IMR-90 (cell line): ENCODE data around the gene MTX3. TPM values are rescaled to one million over a fixed set of nuclear protein-coding genes. Genes with fewer than 3 reads are reported as not detected.

ENCODE experiments used
- ATAC-seq: fragments of 200-7000 bp; cut with Tn5 transposase; 2 replicates; pipeline ENCODE4 v1.9.1; 2020; ENCODE audit warnings: low read depth, mild to moderate bottlenecking, moderate library complexity
- BruUV-seq: library from RNA; stranded (reverse); fragments of 400-500 nt; replicated peaks from 2 replicates; lab custom pipeline; 2021; lab: Mats Ljungman, UMichigan
- CTCF ChIA-PET: fragments of 300-600 bp; formaldehyde crosslinking; extraction: SDS; loops from one replicate; lab custom pipeline; 2021; ENCODE audit warnings: antibody characterized with exemption; lab: Yijun Ruan, JAX
- POLR2A ChIA-PET: fragments of 300-600 bp; sonication (Branson Sonifier 250); formaldehyde crosslinking; loops from one replicate; lab custom pipeline; 2022; ENCODE audit warnings: antibody characterized with exemption; ENCODE audit not compliant: unreplicated experiment; lab: Charles Lee
- DNase-seq: peaks from one replicate; pipeline ENCODE4 v3.0.0; 2013
- H2AFZ ChIP-seq: replicated peaks from 2 replicates; pipeline ENCODE3; 2013; ENCODE audit warnings: low read length, mild to moderate bottlenecking; ENCODE audit not compliant: poor library complexity
- H2AK5ac ChIP-seq: 2 replicates; pipeline ENCODE4 v1.6.1; 2013; ENCODE audit warnings: low read depth, low read length, inconsistent platforms
- H2AK9ac ChIP-seq: replicated peaks from 2 replicates; pipeline ENCODE3; 2013; ENCODE audit warnings: mild to moderate bottlenecking, low read depth, low read length, moderate library complexity; ENCODE audit not compliant: poor library complexity
- H2BK120ac ChIP-seq: 2 replicates; pipeline ENCODE4 v1.6.1; 2013; ENCODE audit warnings: low read depth, low read length, inconsistent platforms
- H2BK15ac ChIP-seq: 3 replicates; pipeline ENCODE4 v1.6.1; 2013; ENCODE audit warnings: low read depth, low read length, inconsistent platforms
- H2BK20ac ChIP-seq: 2 replicates; pipeline ENCODE4 v1.6.1; 2013; ENCODE audit warnings: low read depth, mild to moderate bottlenecking, inconsistent platforms, low read length, moderate library complexity
- H2BK5ac ChIP-seq: 2 replicates; pipeline ENCODE4 v1.6.1; 2013; ENCODE audit warnings: mild to moderate bottlenecking, low read depth, low read length, inconsistent platforms; ENCODE audit not compliant: poor library complexity, severe bottlenecking
- H3K14ac ChIP-seq: replicated peaks from 2 replicates; pipeline ENCODE4 v1.6.1; 2013; ENCODE audit warnings: low read depth, low read length, inconsistent platforms
- H3K18ac ChIP-seq: 2 replicates; pipeline ENCODE4 v1.6.1; 2013; ENCODE audit warnings: low read depth, low read length, control low read depth
- H3K23ac ChIP-seq: 2 replicates; pipeline ENCODE4 v1.6.1; 2013; ENCODE audit warnings: low read depth, low read length, inconsistent platforms
- H3K27ac ChIP-seq: 2 replicates; pipeline ENCODE4 v1.5.1; 2013; ENCODE audit warnings: mild to moderate bottlenecking, control low read depth, low read length; ENCODE audit not compliant: insufficient read depth
- H3K27me3 ChIP-seq: 2 replicates; pipeline ENCODE4 v1.6.1; 2013; ENCODE audit warnings: low read length; ENCODE audit not compliant: control insufficient read depth, insufficient read depth
- H3K36me3 ChIP-seq: 2 replicates; pipeline ENCODE4 v1.6.1; 2013; ENCODE audit warnings: low read length, mixed read lengths; ENCODE audit not compliant: control insufficient read depth, insufficient read depth
- H3K4ac ChIP-seq: 2 replicates; pipeline ENCODE4 v1.6.1; 2013; ENCODE audit warnings: low read depth, low read length, inconsistent platforms
- H3K4me1 ChIP-seq: 2 replicates; pipeline ENCODE4 v1.6.1; 2013; ENCODE audit warnings: low read length, mixed read lengths; ENCODE audit not compliant: control insufficient read depth, insufficient read depth
- H3K4me2 ChIP-seq: 2 replicates; pipeline ENCODE4 v1.6.1; 2013; ENCODE audit warnings: low read depth, mild to moderate bottlenecking, control low read depth, low read length, moderate library complexity
- H3K4me3 ChIP-seq: 2 replicates; pipeline ENCODE4 v1.5.1; 2013; ENCODE audit warnings: low read depth, mild to moderate bottlenecking, control low read depth, low read length, moderate library complexity; ENCODE audit not compliant: insufficient read depth
- H3K56ac ChIP-seq: 2 replicates; pipeline ENCODE4 v1.6.1; 2013; ENCODE audit warnings: low read length, inconsistent platforms; ENCODE audit not compliant: insufficient read depth; ENCODE audit errors: extremely low read depth
- H3K79me1 ChIP-seq, 2 experiments: 2 replicates each; pipeline ENCODE4 v1.6.1; 2013; ENCODE audit warnings: low read length in 2 of 2, inconsistent platforms in 1 of 2, low read depth in 1 of 2
- H3K9ac ChIP-seq: 2 replicates; pipeline ENCODE4 v1.6.1; 2013; ENCODE audit warnings: low read depth, low read length, control low read depth
- H3K9me1 ChIP-seq: 2 replicates; pipeline ENCODE4 v1.6.1; 2013; ENCODE audit warnings: low read length, inconsistent platforms; ENCODE audit not compliant: insufficient read depth
- H3K9me3 ChIP-seq: 2 replicates; pipeline ENCODE4 v1.6.1; 2013; ENCODE audit warnings: low read length; ENCODE audit not compliant: control insufficient read depth, insufficient read depth
- H4K20me1 ChIP-seq: 2 replicates; pipeline ENCODE4 v1.6.1; 2013; ENCODE audit warnings: low read length, inconsistent platforms; ENCODE audit not compliant: insufficient read depth
- H4K5ac ChIP-seq: 2 replicates; pipeline ENCODE4 v1.6.1; 2013; ENCODE audit warnings: mild to moderate bottlenecking, low read depth, low read length, control low read depth
- H4K8ac ChIP-seq, 2 experiments: 2 replicates each; pipeline ENCODE4 v1.6.1; 2013; ENCODE audit warnings: low read depth in 2 of 2, low read length in 2 of 2, control low read depth in 1 of 2, inconsistent platforms in 1 of 2
- H4K91ac ChIP-seq: 2 replicates; pipeline ENCODE4 v1.6.1; 2013; ENCODE audit warnings: low read depth, low read length, inconsistent platforms; ENCODE audit not compliant: insufficient read depth
- BHLHE40 ChIP-seq: fragments of 150-350 bp; IDR thresholded peaks from 2 replicates; pipeline ENCODE4 v1.6.1; 2016; ENCODE audit warnings: mild to moderate bottlenecking, low read depth, low read length
- CEBPB ChIP-seq: IDR thresholded peaks from 2 replicates; pipeline ENCODE4 v1.6.1; 2012; ENCODE audit warnings: low read depth, low read length, improper control_type of control experiment
- CHD1 ChIP-seq: IDR thresholded peaks from 2 replicates; pipeline ENCODE4 v1.6.1; 2012; ENCODE audit warnings: low read depth, low read length, improper control_type of control experiment
- CTCF ChIP-seq: conservative IDR thresholded peaks from 2 replicates; pipeline ENCODE4 v1.5.1; 2012; ENCODE audit warnings: mild to moderate bottlenecking, low read depth, low read length, improper control_type of control experiment
- FOS ChIP-seq: fragments of 150-350 bp; IDR thresholded peaks from 2 replicates; pipeline ENCODE4 v1.6.1; 2016; ENCODE audit warnings: low read depth, low read length
- MAFK ChIP-seq: IDR thresholded peaks from 2 replicates; pipeline ENCODE4 v1.6.1; 2012; ENCODE audit warnings: low read depth, low read length, improper control_type of control experiment
- MAZ ChIP-seq: IDR thresholded peaks from 2 replicates; pipeline ENCODE4 v1.6.1; 2012; ENCODE audit warnings: low read depth, mild to moderate bottlenecking, low read length, improper control_type of control experiment, moderate library complexity, borderline replicate concordance
- MXI1 ChIP-seq: IDR thresholded peaks from 2 replicates; pipeline ENCODE4 v1.6.1; 2012; ENCODE audit warnings: low read depth, mild to moderate bottlenecking, low read length, moderate library complexity, borderline replicate concordance
- NFE2L2 ChIP-seq: fragments of 150-350 bp; IDR thresholded peaks from 2 replicates; pipeline ENCODE4 v1.6.1; 2016; ENCODE audit warnings: low read depth, mild to moderate bottlenecking, low read length
- POLR2A ChIP-seq: IDR thresholded peaks from 2 replicates; pipeline ENCODE4 v1.6.1; 2012; ENCODE audit warnings: mild to moderate bottlenecking, low read depth, low read length
- RAD21 ChIP-seq: IDR thresholded peaks from 2 replicates; pipeline ENCODE4 v1.6.1; 2012; ENCODE audit warnings: low read length, improper control_type of control experiment
- RCOR1 ChIP-seq: IDR thresholded peaks from 2 replicates; pipeline ENCODE4 v1.6.1; 2012; ENCODE audit warnings: mild to moderate bottlenecking, low read length, improper control_type of control experiment; ENCODE audit not compliant: insufficient replicate concordance
- RFX5 ChIP-seq: IDR thresholded peaks from 2 replicates; pipeline ENCODE4 v1.8.0; 2012; ENCODE audit warnings: low read depth, mild to moderate bottlenecking, low read length, moderate library complexity
- SMC3 ChIP-seq: fragments of 150-350 bp; IDR thresholded peaks from 2 replicates; pipeline ENCODE4 v1.6.1; 2016; ENCODE audit warnings: low read depth, mild to moderate bottlenecking, antibody characterized with exemption, low read length, moderate library complexity
- WGBS, 2 experiments: methylation state at CpG; one replicate each; pipeline versions ENCODE4 v1.1.5 to v1.1.7; 2013; ENCODE audit warnings: missing lambda C conversion rate in 2 of 2; ENCODE audit not compliant: insufficient read length in 1 of 2; ENCODE audit errors: extremely low coverage in 2 of 2; 5-methylcytosine and 5-hydroxymethylcytosine counted together
- dilution Hi-C: fragments of 300-500 bp; cut with HindIII; formaldehyde crosslinking; loops from one replicate; pipeline ENCODE4 v1.14.3; 2018; ENCODE audit warnings: low sequenced_read_pairs; ENCODE audit not compliant: unreplicated experiment
- in situ Hi-C: fragments of 300-500 bp; cut with MboI; formaldehyde crosslinking; loops from 3 replicates; pipeline ENCODE4 v1.14.3; 2019; ENCODE audit warnings: low sequenced_read_pairs, inconsistent platforms, mixed read lengths
- intact Hi-C: fragments of 100-400 bp; cut with micrococcal nuclease; formaldehyde crosslinking; loops from 2 replicates; pipeline ENCODE4 v1.10.0; 2022
- polyA plus RNA-seq, 3 experiments: library from polyadenylated mRNA; depleted of rRNA; stranded (reverse); fragments of >200 nt; gene quantifications; 2 replicates each; pipeline ENCODE4 v1.2.3, GENCODE V29; 2012; ENCODE audit warnings: low replicate concordance in 1 of 3
- total RNA-seq: library from RNA; depleted of rRNA; stranded (reverse); fragments of >200 nt; gene quantifications from 2 replicates; pipeline ENCODE4 v1.2.3, GENCODE V29; 2012
- TF ChIP-seq, protein P1 (sequence below): fragments of 150-350 bp; IDR thresholded peaks from 2 replicates; pipeline ENCODE4 v1.6.1; 2016; ENCODE audit warnings: low read depth, mild to moderate bottlenecking, low read length, moderate library complexity, borderline replicate concordance
- TF ChIP-seq, protein P2 (sequence below): fragments of 150-350 bp; IDR thresholded peaks from 2 replicates; pipeline ENCODE4 v1.6.1; 2017; ENCODE audit warnings: mild to moderate bottlenecking, antibody characterized with exemption, low read length, low read depth

Gene MTX3
- total and polyA plus RNA-seq, 2 of the 4 experiments (the other 2 are of a cell fraction) = 6.6 to 12.7 TPM

DNA sequence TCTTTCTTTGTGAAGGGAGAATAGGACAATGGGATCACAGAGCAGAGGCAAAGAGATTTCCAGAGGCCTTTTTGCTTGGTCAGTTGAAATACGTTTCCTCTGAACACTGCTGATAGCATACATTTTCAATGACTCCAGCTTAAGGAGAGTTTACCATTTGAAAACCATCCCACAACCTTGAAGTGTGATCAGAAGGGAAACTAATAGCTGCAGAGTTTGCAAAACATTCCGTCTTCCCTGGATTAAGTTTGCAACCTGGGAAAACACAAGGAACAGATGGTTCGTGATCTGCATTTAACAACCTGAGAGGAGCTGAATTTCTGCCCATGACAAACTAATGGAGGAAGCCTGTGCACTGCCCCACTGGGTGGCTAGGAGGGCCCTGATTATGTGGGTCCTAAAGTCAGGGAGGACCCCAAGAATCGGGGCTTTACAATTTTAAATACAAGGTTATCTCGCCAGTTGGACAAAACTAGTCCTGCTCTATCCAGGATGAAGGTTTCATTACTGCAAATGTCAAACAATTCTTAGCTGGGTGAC lies 35.6 kb downstream of the MTX3 start:
- DNase-seq (no peak), ATAC-seq (no peak)
- Histone ChIP-seq H2BK5ac (no peak overlapping the region), H4K91ac (no peak overlapping the region), H2BK15ac (no peak overlapping the region), H4K5ac (no peak overlapping the region), H3K9ac (no peak overlapping the region; the same call in 1 of the 2 replicates), H2BK120ac (no peak overlapping the region), H4K20me1 (no peaks in the 10 kb centered on the region), H3K9me3 (no peaks in the 10 kb centered on the region), H2AK9ac (no peak overlapping the region), H3K4me1 (peaks cover 6% of the 10 kb centered on the region; the same call in 1 of the 2 replicates), H3K18ac (no peak overlapping the region), H2AFZ (no peak overlapping the region), H3K36me3 (no peaks in the 10 kb centered on the region), H3K23ac (no peak overlapping the region), H2BK20ac (no peak overlapping the region), H4K8ac (peak overlapping the region in 1 of 2 experiments; percentile 13; a peak in 1 of 4 replicates), H3K4ac (no peak overlapping the region), H3K4me3 (no peak overlapping the region), H3K4me2 (no peak overlapping the region), H3K9me1 (peaks cover 10% of the 10 kb centered on the region; the same call in 1 of the 2 replicates), H3K56ac (no peak overlapping the region), H3K27ac (no peak overlapping the region), H2AK5ac (no peak overlapping the region; the same call in 1 of the 2 replicates), H3K14ac (peak overlapping the region; percentile 56; the same call in 1 of the 2 replicates), H3K27me3 (no peaks in the 10 kb centered on the region), H3K79me1 (no peaks in the 10 kb centered on the region)
- ChIA-PET POLR2A (no interaction called here), CTCF (no interaction called here)
- no TSS peak for BruUV-seq
- 90% methylated on average over 2 of the region's 5 CpGs; no CpG with 5 or more reads in 1 of the 2 experiments for WGBS, 2 experiments
- in situ Hi-C loops (no loop called here), dilution Hi-C loops (no loop called here), intact Hi-C loops (no loop called here)
- TF ChIP-seq SMC3 = no peak
- no peak for TF ChIP-seq POLR2A
- no peak for TF ChIP-seq CHD1
- TF ChIP-seq MAFK = no peak
- TF ChIP-seq RAD21 = no peak
- no peak for TF ChIP-seq FOS
- TF ChIP-seq, protein P1, sequence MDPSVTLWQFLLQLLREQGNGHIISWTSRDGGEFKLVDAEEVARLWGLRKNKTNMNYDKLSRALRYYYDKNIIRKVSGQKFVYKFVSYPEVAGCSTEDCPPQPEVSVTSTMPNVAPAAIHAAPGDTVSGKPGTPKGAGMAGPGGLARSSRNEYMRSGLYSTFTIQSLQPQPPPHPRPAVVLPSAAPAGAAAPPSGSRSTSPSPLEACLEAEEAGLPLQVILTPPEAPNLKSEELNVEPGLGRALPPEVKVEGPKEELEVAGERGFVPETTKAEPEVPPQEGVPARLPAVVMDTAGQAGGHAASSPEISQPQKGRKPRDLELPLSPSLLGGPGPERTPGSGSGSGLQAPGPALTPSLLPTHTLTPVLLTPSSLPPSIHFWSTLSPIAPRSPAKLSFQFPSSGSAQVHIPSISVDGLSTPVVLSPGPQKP = no peak
- no peak for TF ChIP-seq BHLHE40
- TF ChIP-seq MXI1 = no peak
- TF ChIP-seq RCOR1 = no peak
- TF ChIP-seq CTCF = no peak
- no peak for TF ChIP-seq CEBPB
- TF ChIP-seq RFX5 = no peak
- TF ChIP-seq, protein P2, sequence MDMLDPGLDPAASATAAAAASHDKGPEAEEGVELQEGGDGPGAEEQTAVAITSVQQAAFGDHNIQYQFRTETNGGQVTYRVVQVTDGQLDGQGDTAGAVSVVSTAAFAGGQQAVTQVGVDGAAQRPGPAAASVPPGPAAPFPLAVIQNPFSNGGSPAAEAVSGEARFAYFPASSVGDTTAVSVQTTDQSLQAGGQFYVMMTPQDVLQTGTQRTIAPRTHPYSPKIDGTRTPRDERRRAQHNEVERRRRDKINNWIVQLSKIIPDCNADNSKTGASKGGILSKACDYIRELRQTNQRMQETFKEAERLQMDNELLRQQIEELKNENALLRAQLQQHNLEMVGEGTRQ = no peak
- no peak for TF ChIP-seq MAZ
- no peak for TF ChIP-seq NFE2L2
